B cell (primary cell): ENCODE data around the gene DLL1.

ENCODE experiments used
- EZH2 ChIP-seq: IDR thresholded peaks from 2 replicates; pipeline ENCODE4 v1.6.1; 2012; ENCODE audit warnings: borderline replicate concordance, low read depth, mild to moderate bottlenecking, moderate library complexity, low read length; ENCODE audit not compliant: insufficient read depth, poor library complexity, severe bottlenecking
- TF ChIP-seq, protein P1 (sequence below): fragments of 200-600 bp; IDR thresholded peaks from one replicate; pipeline ENCODE4 v1.8.0; 2022; ENCODE audit warnings: antibody characterized with exemption, mild to moderate bottlenecking

DNA sequence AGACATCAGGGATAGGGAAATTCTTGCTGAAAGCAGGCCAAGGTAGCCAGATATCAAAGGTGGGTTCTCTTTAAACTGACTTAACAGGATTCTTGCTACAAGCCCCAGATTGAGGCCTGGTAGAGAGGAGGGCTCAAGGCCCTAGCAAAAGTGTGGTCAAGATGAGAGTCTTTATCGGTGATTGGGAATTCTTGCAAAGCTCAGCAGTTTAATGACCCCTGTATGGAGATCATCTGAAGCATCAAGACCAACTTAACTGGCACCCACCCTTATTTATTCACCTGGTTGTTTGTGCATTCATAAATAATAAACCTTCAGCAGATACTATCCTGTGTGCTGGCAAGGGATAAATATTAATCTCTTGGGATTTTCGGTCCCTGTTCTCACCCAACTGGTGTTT, 22.0 kb upstream of the DLL1 start:
- TF ChIP-seq, protein P1, sequence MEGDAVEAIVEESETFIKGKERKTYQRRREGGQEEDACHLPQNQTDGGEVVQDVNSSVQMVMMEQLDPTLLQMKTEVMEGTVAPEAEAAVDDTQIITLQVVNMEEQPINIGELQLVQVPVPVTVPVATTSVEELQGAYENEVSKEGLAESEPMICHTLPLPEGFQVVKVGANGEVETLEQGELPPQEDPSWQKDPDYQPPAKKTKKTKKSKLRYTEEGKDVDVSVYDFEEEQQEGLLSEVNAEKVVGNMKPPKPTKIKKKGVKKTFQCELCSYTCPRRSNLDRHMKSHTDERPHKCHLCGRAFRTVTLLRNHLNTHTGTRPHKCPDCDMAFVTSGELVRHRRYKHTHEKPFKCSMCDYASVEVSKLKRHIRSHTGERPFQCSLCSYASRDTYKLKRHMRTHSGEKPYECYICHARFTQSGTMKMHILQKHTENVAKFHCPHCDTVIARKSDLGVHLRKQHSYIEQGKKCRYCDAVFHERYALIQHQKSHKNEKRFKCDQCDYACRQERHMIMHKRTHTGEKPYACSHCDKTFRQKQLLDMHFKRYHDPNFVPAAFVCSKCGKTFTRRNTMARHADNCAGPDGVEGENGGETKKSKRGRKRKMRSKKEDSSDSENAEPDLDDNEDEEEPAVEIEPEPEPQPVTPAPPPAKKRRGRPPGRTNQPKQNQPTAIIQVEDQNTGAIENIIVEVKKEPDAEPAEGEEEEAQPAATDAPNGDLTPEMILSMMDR = no peak
- no peak for TF ChIP-seq EZH2
